Measurements from ENCODE around the gene NKAIN2. TPM values are rescaled to one million over a fixed set of nuclear protein-coding genes. Genes with fewer than 3 reads are reported as not detected.
A peak's percentile ranks its signal among the peaks of the same experiment; 100 is the strongest.

Gene NKAIN2
- total RNA-seq (2021; ENCODE audit: unreplicated experiment) (not detected), Bru-seq, nascent RNA (percentile 0 among the genes with signal in this experiment), BruChase-seq, experiment 1, labeled RNA remaining after a 6-hour chase (percentile 0 among the genes with signal in this experiment), BruChase-seq, experiment 2, labeled RNA remaining after a 2-hour chase (percentile 0 among the genes with signal in this experiment)
- polyA plus RNA-seq (2012) = 0.01 TPM in 1 of 2 replicates, not detected in the other
- long read RNA-seq = 0 reads

DNA sequence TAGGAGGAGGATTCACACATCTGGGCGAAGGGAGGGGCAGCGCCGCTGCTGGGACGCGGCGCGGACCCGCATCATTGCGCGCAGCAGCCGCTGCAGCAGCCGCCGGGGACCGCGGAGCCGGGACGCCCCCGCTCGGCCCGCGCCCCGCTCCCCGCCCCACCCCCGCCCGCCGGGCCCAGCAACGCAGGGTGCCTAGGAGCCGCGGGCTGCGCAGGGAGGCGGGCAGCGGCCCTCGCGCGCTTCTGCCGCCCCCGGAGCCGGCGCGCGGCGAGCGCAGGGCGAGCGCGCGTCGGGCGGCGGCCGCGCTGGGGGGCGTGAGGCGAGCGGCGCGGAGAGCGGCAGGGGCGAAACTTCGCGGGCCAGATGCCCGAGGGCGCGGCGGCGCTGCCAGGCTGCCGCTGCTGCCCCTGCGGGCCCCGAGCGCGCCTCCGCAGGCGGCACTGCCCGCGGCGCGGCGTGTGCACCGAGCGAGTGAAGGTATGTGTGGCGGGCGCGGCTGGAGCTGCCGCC, at the start of gene NKAIN2:
TSS of gene NKAIN2 (plus strand) at position 362 of the 510 bp plus-strand sequence.
- Histone ChIP-seq H3K4me3 (replicated peaks in 1 of 2; ENCODE audit: low read depth in 1 of 2, low read length in 2 of 2) (no peak within 1 kb of the TSS), H3K9me2 (ENCODE audit: insufficient read depth) (no peaks in the 10 kb centered on the region), H3K4me1 (ENCODE audit: control insufficient read depth in 1 of 2, insufficient read depth in 2 of 2, low read length in 2 of 2) (no peaks in the 10 kb centered on the region), H3K36me3 (ENCODE audit: control insufficient read depth in 1 of 2, insufficient read depth in 2 of 2, low read length in 2 of 2) (no peaks in the 10 kb centered on the region), H3K9ac (ENCODE audit: low read length) (no peak within 1 kb of the TSS), H4K20me1 (ENCODE audit: insufficient read depth) (no peaks in the 10 kb centered on the region), H3K27me3 (ENCODE audit: insufficient read depth, low read length) (peaks cover 32% of the 10 kb centered on the region), H3K79me2 (ENCODE audit: insufficient read depth, low read length) (no peaks in the 10 kb centered on the region), H3K27ac (ENCODE audit: low read depth, low read length) (no peak within 1 kb of the TSS), H3K4me2 (ENCODE audit: low read length) (peak within 1 kb of the TSS; percentile 57; the same call in 1 of the 2 replicates), H2AFZ (ENCODE audit: low read depth, low read length, poor library complexity, severe bottlenecking) (no peak within 1 kb of the TSS), H3K9me3 (ENCODE audit: control insufficient read depth in 1 of 2, insufficient read depth in 1 of 2, low read depth in 1 of 2, low read length in 2 of 2) (no peaks in the 10 kb centered on the region)
- POLR2A ChIA-PET = no interaction called here
- RAD21 ChIA-PET (ENCODE audit: low non-redundant PET in 1 of 2, low total read pairs in 2 of 2, uncharacterized antibody in 2 of 2, unreplicated experiment in 2 of 2) = no interaction called here
- CTCF ChIA-PET = interaction anchor here (1.7 kb wide), 1 partner anchor 1051 kb away, joined by 9 read pairs; no protein-coding TSS in a partner anchor
- intact Hi-C loops (cut with micrococcal nuclease) = loop anchor here (5.0 kb wide), 1 partner anchor 1049 kb away; no protein-coding TSS in a partner anchor
- DNase-seq (ENCODE audit: low read depth, low spot score) = no peak
- TF ChIP-seq, protein P1, sequence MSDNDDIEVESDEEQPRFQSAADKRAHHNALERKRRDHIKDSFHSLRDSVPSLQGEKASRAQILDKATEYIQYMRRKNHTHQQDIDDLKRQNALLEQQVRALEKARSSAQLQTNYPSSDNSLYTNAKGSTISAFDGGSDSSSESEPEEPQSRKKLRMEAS (IDR thresholded peaks at IDR 0.05) = no peak
- TF ChIP-seq EZH2phosphoT487 (IDR thresholded peaks at IDR 0.05; ENCODE audit: borderline replicate concordance) (no peak), CBX3 (IDR thresholded peaks at IDR 0.05; ENCODE audit: low read depth) (no peak), POLR2AphosphoS5 (IDR thresholded peaks at IDR 0.05; ENCODE audit: low read depth, low read length) (no peak), ZFX (IDR thresholded peaks at IDR 0.05) (no peak), TCF7L2 (IDR thresholded peaks at IDR 0.05; ENCODE audit: borderline replicate concordance, extremely low read depth, insufficient read depth, insufficient read length) (no peak), ZNF274 (IDR thresholded peaks at IDR 0.05; ENCODE audit: low read depth, low read length) (no peak), ELF1 (IDR thresholded peaks at IDR 0.05; ENCODE audit: borderline replicate concordance, low read depth) (no peak), SRF (IDR thresholded peaks at IDR 0.05; ENCODE audit: low read depth) (no peak)
- TF ChIP-seq, protein P2, sequence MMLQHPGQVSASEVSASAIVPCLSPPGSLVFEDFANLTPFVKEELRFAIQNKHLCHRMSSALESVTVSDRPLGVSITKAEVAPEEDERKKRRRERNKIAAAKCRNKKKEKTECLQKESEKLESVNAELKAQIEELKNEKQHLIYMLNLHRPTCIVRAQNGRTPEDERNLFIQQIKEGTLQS (IDR thresholded peaks at IDR 0.05) = no peak
- TF ChIP-seq, protein P3, sequence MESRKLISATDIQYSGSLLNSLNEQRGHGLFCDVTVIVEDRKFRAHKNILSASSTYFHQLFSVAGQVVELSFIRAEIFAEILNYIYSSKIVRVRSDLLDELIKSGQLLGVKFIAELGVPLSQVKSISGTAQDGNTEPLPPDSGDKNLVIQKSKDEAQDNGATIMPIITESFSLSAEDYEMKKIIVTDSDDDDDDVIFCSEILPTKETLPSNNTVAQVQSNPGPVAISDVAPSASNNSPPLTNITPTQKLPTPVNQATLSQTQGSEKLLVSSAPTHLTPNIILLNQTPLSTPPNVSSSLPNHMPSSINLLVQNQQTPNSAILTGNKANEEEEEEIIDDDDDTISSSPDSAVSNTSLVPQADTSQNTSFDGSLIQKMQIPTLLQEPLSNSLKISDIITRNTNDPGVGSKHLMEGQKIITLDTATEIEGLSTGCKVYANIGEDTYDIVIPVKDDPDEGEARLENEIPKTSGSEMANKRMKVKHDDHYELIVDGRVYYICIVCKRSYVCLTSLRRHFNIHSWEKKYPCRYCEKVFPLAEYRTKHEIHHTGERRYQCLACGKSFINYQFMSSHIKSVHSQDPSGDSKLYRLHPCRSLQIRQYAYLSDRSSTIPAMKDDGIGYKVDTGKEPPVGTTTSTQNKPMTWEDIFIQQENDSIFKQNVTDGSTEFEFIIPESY (IDR thresholded peaks at IDR 0.05; ENCODE audit: extremely low read depth, insufficient replicate concordance, low read length) = no peak
- TF ChIP-seq, protein P4, sequence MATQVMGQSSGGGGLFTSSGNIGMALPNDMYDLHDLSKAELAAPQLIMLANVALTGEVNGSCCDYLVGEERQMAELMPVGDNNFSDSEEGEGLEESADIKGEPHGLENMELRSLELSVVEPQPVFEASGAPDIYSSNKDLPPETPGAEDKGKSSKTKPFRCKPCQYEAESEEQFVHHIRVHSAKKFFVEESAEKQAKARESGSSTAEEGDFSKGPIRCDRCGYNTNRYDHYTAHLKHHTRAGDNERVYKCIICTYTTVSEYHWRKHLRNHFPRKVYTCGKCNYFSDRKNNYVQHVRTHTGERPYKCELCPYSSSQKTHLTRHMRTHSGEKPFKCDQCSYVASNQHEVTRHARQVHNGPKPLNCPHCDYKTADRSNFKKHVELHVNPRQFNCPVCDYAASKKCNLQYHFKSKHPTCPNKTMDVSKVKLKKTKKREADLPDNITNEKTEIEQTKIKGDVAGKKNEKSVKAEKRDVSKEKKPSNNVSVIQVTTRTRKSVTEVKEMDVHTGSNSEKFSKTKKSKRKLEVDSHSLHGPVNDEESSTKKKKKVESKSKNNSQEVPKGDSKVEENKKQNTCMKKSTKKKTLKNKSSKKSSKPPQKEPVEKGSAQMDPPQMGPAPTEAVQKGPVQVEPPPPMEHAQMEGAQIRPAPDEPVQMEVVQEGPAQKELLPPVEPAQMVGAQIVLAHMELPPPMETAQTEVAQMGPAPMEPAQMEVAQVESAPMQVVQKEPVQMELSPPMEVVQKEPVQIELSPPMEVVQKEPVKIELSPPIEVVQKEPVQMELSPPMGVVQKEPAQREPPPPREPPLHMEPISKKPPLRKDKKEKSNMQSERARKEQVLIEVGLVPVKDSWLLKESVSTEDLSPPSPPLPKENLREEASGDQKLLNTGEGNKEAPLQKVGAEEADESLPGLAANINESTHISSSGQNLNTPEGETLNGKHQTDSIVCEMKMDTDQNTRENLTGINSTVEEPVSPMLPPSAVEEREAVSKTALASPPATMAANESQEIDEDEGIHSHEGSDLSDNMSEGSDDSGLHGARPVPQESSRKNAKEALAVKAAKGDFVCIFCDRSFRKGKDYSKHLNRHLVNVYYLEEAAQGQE (IDR thresholded peaks at IDR 0.05; ENCODE audit: low read depth) = no peak
- no peak for ATAC-seq
- no TSS peak for BruUV-seq (replicated peaks)
